Measurements from ENCODE around the gene RFC5.

The RFC5 gene

GRCh38 chr12:118025168-118025567 lies 8.7 kb downstream of the RFC5 start:
- Histone ChIP-seq H3K4me3 (replicated peaks; ENCODE audit: insufficient read depth, low read length) (no peak overlapping the region), H3K27ac (replicated peaks) (no peak overlapping the region), H3K27me3 (ENCODE audit: insufficient read depth, poor library complexity, severe bottlenecking) (no peaks in the 10 kb centered on the region)
- DNase-seq (ENCODE audit: low read depth in 1 of 2, low spot score in 1 of 2) = no peak
- TF ChIP-seq POLR2AphosphoS5 (IDR thresholded peaks at IDR 0.05; ENCODE audit: low read depth) (no peak), SPI1 (IDR thresholded peaks at IDR 0.05; ENCODE audit: borderline replicate concordance, low read depth) (no peak), GABPA (IDR thresholded peaks at IDR 0.05; ENCODE audit: low read depth) (no peak)
- TF ChIP-seq, protein P1, sequence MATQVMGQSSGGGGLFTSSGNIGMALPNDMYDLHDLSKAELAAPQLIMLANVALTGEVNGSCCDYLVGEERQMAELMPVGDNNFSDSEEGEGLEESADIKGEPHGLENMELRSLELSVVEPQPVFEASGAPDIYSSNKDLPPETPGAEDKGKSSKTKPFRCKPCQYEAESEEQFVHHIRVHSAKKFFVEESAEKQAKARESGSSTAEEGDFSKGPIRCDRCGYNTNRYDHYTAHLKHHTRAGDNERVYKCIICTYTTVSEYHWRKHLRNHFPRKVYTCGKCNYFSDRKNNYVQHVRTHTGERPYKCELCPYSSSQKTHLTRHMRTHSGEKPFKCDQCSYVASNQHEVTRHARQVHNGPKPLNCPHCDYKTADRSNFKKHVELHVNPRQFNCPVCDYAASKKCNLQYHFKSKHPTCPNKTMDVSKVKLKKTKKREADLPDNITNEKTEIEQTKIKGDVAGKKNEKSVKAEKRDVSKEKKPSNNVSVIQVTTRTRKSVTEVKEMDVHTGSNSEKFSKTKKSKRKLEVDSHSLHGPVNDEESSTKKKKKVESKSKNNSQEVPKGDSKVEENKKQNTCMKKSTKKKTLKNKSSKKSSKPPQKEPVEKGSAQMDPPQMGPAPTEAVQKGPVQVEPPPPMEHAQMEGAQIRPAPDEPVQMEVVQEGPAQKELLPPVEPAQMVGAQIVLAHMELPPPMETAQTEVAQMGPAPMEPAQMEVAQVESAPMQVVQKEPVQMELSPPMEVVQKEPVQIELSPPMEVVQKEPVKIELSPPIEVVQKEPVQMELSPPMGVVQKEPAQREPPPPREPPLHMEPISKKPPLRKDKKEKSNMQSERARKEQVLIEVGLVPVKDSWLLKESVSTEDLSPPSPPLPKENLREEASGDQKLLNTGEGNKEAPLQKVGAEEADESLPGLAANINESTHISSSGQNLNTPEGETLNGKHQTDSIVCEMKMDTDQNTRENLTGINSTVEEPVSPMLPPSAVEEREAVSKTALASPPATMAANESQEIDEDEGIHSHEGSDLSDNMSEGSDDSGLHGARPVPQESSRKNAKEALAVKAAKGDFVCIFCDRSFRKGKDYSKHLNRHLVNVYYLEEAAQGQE (IDR thresholded peaks at IDR 0.05; ENCODE audit: insufficient replicate concordance, low read depth) = no peak
- TF ChIP-seq, protein P2, sequence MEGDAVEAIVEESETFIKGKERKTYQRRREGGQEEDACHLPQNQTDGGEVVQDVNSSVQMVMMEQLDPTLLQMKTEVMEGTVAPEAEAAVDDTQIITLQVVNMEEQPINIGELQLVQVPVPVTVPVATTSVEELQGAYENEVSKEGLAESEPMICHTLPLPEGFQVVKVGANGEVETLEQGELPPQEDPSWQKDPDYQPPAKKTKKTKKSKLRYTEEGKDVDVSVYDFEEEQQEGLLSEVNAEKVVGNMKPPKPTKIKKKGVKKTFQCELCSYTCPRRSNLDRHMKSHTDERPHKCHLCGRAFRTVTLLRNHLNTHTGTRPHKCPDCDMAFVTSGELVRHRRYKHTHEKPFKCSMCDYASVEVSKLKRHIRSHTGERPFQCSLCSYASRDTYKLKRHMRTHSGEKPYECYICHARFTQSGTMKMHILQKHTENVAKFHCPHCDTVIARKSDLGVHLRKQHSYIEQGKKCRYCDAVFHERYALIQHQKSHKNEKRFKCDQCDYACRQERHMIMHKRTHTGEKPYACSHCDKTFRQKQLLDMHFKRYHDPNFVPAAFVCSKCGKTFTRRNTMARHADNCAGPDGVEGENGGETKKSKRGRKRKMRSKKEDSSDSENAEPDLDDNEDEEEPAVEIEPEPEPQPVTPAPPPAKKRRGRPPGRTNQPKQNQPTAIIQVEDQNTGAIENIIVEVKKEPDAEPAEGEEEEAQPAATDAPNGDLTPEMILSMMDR (IDR thresholded peaks at IDR 0.05; ENCODE audit: insufficient read depth, low read length) = no peak

DNA sequence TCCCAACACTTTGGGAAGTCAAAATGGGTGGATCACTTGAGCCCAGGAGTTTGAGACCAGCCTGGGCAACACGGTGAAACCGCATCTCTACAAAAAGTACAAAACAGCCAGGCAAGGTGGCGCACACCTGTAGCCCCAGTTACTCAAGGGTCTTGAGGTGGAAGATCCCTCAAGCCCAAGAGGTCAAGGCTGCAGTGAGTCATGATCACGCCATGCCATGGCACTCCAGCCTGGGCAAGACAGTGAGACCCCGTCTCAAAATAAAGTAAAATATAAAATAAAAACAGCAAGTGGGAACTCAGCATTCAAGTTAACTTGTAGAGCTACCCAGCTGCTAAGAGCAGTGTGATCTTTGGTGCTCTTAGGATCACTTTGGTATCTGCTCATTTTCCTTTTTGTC lies 12.7 kb downstream of the RFC5 start:
- DNase-seq (ENCODE audit: low read depth in 1 of 2, low spot score in 1 of 2) = no peak
- no peaks in the 10 kb centered on the region for H3K27me3 ChIP-seq (ENCODE audit: insufficient read depth, poor library complexity, severe bottlenecking)
- no peak overlapping the region for H3K27ac ChIP-seq (replicated peaks)
- TF ChIP-seq, protein P1 (IDR thresholded peaks at IDR 0.05; ENCODE audit: insufficient replicate concordance, low read depth) = no peak
- no peak for TF ChIP-seq POLR2AphosphoS5 (IDR thresholded peaks at IDR 0.05; ENCODE audit: low read depth)
- TF ChIP-seq GABPA (IDR thresholded peaks at IDR 0.05; ENCODE audit: low read depth) = no peak
- TF ChIP-seq SPI1 (IDR thresholded peaks at IDR 0.05; ENCODE audit: borderline replicate concordance, low read depth) = no peak
- TF ChIP-seq, protein P2 (IDR thresholded peaks at IDR 0.05; ENCODE audit: insufficient read depth, low read length) = no peak
- H3K4me3 ChIP-seq (replicated peaks; ENCODE audit: insufficient read depth, low read length) = no peak overlapping the region

GRCh38 chr12:118032188-118032587 lies 15.7 kb downstream of the RFC5 start:
- no peak for DNase-seq (ENCODE audit: low read depth in 1 of 2, low spot score in 1 of 2)
- TF ChIP-seq, protein P2 (IDR thresholded peaks at IDR 0.05; ENCODE audit: insufficient read depth, low read length) = no peak
- TF ChIP-seq, protein P1 (IDR thresholded peaks at IDR 0.05; ENCODE audit: insufficient replicate concordance, low read depth) = no peak
- TF ChIP-seq SPI1 (IDR thresholded peaks at IDR 0.05; ENCODE audit: borderline replicate concordance, low read depth) (no peak), GABPA (IDR thresholded peaks at IDR 0.05; ENCODE audit: low read depth) (no peak), POLR2AphosphoS5 (IDR thresholded peaks at IDR 0.05; ENCODE audit: low read depth) (no peak)
- H3K27ac ChIP-seq (replicated peaks) = no peak overlapping the region
- no peaks in the 10 kb centered on the region for H3K27me3 ChIP-seq (ENCODE audit: insufficient read depth, poor library complexity, severe bottlenecking)
- no peak overlapping the region for H3K4me3 ChIP-seq (replicated peaks; ENCODE audit: insufficient read depth, low read length)

Data from HL-60 (cell line).